Liver (tissue), 3 donors: ENCODE measurements around the gene SLK.

Experiments
- CTCF ChIP-seq: fragments of 150-350 bp; IDR thresholded peaks from 2 replicates; pipeline ENCODE4 v1.5.1; 2017; ENCODE audit warnings: improper control_type of control experiment, low read depth, low read length; ENCODE audit not compliant: missing input control
- EGR1 ChIP-seq, 2 donors: IDR thresholded peaks; 2 replicates each; pipeline ENCODE4 v1.6.1; 2016 to 2018; ENCODE audit warnings: antibody characterized with exemption in 2 of 2, low read depth in 2 of 2
- RAD21 ChIP-seq, 2 donors: IDR thresholded peaks; 2 replicates each; pipeline ENCODE4 v1.6.1; 2016; ENCODE audit warnings: antibody characterized with exemption in 2 of 2, mild to moderate bottlenecking in 2 of 2
- SP1 ChIP-seq: IDR thresholded peaks from 2 replicates; pipeline ENCODE4 v1.6.1; 2018; ENCODE audit warnings: antibody characterized with exemption, mild to moderate bottlenecking
- TAF1 ChIP-seq: conservative IDR thresholded peaks from 2 replicates; pipeline ENCODE4 v1.6.1; 2016; ENCODE audit warnings: antibody characterized with exemption, mild to moderate bottlenecking
- YY1 ChIP-seq: IDR thresholded peaks from 2 replicates; pipeline ENCODE4 v1.6.1; 2016; ENCODE audit warnings: antibody characterized with exemption, mild to moderate bottlenecking
- TF ChIP-seq, protein P1 (sequence below): IDR thresholded peaks from 2 replicates; pipeline ENCODE4 v1.6.1; 2016; ENCODE audit warnings: antibody characterized with exemption
- donor health status: healthy.
- donor health status: healthy.

DNA sequence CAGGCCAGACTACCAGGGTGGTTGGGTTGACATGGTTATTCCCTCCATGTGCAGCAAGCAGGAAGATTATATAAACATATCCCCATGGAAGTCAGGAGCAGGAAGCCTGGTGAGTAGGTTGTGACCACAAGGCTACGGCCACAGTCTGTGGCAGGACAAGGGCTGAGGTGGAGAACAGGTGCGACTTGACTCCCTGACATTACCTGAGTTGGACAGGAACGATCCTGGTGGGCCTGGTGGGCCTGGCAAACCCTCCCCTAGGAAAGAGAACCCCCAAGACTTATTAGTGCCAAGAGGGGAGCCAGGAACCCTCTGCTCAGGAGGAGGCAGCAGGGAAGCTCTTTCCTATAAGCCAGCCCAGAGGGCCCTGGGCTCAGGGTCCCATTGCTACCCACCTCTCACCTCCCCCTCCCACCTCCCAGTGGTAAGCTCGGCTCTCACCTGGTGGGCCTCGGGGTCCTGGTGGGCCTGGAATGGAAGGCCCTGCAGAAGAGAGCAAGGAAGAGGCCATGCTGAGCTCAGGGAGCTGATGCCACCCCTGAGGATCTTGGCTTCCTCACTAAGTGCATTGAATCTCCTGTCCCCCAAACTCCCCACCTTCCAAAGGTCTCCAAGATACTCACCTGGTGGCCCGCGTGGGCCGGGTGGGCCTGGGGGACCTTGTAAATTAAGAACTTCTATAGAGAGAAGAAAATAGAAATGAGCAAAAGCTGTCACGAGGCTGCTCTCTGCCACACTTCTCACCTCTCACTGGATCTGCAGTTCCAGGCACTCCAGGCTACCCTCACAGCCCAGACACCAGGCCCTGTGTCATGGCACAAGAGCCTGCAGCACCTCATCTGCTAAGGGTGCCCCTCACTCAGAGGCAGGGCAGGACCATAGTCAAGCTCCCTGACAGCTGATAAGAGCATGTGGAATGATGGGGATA lies 74.2 kb downstream of the SLK start:
- no peak for TF ChIP-seq TAF1
- no peak for TF ChIP-seq CTCF
- TF ChIP-seq EGR1 (IDR thresholded peaks at IDR 0.05; ENCODE audit: low read depth in 2 of 2), result no peak
- no peak for TF ChIP-seq YY1
- TF ChIP-seq SP1, result no peak
- TF ChIP-seq, protein P1, sequence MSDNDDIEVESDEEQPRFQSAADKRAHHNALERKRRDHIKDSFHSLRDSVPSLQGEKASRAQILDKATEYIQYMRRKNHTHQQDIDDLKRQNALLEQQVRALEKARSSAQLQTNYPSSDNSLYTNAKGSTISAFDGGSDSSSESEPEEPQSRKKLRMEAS, result no peak
- TF ChIP-seq RAD21 (IDR thresholded peaks at IDR 0.05), result no peak
